GM20000 (cell line): ENCODE data around the gene GHRH.

Experiments used
- DNase-seq: peaks from one replicate; pipeline ENCODE4 v3.0.0; 2012; ENCODE audit warnings: low spot score
- CTCF ChIP-seq: IDR thresholded peaks from 2 replicates; pipeline ENCODE4 v1.5.1; 2012; ENCODE audit warnings: mild to moderate bottlenecking, control low read depth; ENCODE audit errors: extremely low read depth, missing control alignments

GHRH gene

GRCh38 chr20:37290158-37290810 is 28.7 kb upstream of the GHRH start:
- no peak for DNase-seq
- TF ChIP-seq CTCF, result no peak

GRCh38 chr20:37288091-37288490 is 26.5 kb upstream of the GHRH start:
- no peak for DNase-seq
- TF ChIP-seq CTCF, result no peak

DNA sequence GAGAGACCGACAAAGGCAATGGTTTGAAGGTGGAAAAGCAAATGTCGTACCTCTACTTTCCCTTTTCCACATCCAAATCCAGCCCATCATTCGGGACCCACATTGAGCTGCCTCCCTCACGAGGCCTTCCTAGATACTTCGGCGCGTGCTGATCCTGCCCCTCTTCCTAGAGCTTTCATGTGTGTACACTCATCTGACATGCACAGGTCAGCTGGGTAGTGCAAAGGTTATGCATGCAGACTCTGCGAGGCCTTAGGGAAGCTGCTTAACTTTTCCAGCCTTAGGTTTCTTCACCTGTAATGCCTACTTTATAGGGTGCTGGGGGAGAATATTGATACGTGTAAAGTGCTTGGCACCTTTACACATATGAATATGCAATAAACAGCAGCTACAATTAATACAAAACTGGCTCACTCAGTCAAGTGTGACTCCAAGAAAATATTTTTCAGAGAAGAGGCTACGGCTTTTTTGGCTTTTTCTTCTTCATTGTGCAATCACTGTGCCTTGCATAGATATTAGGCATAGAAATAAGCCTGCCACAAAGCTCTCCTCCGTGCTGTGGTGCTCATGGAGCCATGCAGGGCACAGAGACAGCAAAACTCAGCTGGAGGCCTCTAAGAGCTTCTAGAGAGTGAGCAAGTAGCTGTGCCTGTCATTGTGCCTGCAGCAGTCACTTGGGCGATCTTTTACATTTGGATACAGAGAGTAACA is 24.2 kb upstream of the GHRH start:
- TF ChIP-seq CTCF, result no peak
- DNase-seq, result no peak

DNA sequence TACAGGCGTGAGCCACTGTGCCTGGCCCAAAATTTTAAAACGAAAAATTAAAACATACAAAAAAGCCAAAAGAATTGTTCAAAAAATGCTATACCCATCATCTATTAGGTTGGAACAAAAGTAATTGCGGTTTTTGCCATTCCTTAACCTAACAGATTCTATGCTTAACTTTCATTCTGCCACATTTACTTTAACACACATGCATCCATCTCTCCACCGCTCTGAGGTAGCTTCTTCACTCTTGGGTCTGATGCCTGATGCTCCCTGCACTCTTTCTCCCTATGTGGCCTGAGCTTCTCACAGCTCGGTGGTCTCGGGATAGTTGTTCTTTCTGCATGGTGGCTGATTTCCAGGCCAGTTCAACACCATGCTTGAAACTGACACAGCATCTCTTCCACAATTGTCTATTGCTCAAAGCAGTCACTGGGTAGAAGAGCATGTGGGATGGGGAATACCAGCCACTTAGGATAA is 23.1 kb upstream of the GHRH start:
- no peak for DNase-seq
- TF ChIP-seq CTCF, result no peak

GRCh38 chr20:37283530-37284195 is 22.0 kb upstream of the GHRH start:
- DNase-seq, result no peak
- no peak for TF ChIP-seq CTCF

DNA sequence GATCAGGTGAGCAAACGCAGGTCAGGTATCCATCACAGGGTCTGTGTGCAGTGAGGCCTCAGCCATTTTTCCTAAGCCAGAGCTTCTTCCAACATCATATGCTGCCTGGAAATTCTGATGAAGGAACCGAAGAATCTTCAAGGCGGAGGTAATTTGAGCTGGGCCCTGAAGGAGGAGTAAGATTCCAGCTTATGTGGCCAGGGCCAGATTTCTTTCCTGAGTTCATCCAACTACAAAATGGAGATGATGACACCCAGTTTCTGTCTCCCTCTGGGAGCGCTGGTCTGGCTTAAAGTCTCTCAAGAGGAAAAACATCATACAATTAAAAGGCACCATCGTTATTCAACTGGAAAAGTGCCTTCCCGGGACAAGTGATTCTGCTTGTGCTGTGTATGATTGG is 20.9 kb upstream of the GHRH start:
- no peak for DNase-seq
- TF ChIP-seq CTCF, result no peak

GRCh38 chr20:37280403-37280802 is 18.8 kb upstream of the GHRH start:
- no peak for TF ChIP-seq CTCF
- no peak for DNase-seq
